Measurements from ENCODE around the gene PSMD13. TPM values are rescaled to one million over a fixed set of nuclear protein-coding genes. Genes with fewer than 3 reads are reported as not detected.

The PSMD13 gene
- polyA plus RNA-seq, 4 donors = 104 to 159 (median 149) TPM

GRCh38 chr11:225734-226453 lies 10.9 kb upstream of the PSMD13 start:
- DNase-seq = no peak
- Histone ChIP-seq H3K4me1 (ENCODE audit: control insufficient read depth in 3 of 3, insufficient read depth in 2 of 3, low read depth in 1 of 3, low read length in 2 of 3) (no peaks in the 10 kb centered on the region), H3K4me3 (ENCODE audit: low read depth in 1 of 3, low read length in 3 of 3) (no peak overlapping the region), H3K36me3 (ENCODE audit: control insufficient read depth in 3 of 3, insufficient read depth in 2 of 3, low read depth in 1 of 3, low read length in 3 of 3) (peaks cover 0 to 52% (median 2%) of the 10 kb centered on the region in 3 donors), H3K27ac (ENCODE audit: low read depth in 1 of 3, low read length in 2 of 3) (no peak overlapping the region), H3K27me3 (ENCODE audit: control insufficient read depth in 3 of 3, insufficient read depth in 3 of 3, low read length in 3 of 3) (no peaks in the 10 kb centered on the region), H3K9me3 (ENCODE audit: control insufficient read depth in 2 of 2, insufficient read depth in 1 of 2, low read depth in 1 of 2, low read length in 1 of 2) (no peaks in the 10 kb centered on the region)
- no peak for FAIRE-seq
- WGBS, 3 donors = 91 to 94% (median 93%) methylated on average over 10 of the region's 10 CpGs

- H3K27me3 ChIP-seq (ENCODE audit: control insufficient read depth in 3 of 3, insufficient read depth in 3 of 3, low read length in 3 of 3) = no peaks in the 10 kb centered on the region
- no peak overlapping the region for H3K4me3 ChIP-seq (ENCODE audit: low read depth in 1 of 3, low read length in 3 of 3)
- no peak overlapping the region for H3K27ac ChIP-seq (ENCODE audit: low read depth in 1 of 3, low read length in 2 of 3)
- 87 to 93% (median 89%) methylated on average over 6 of the region's 6 CpGs for whole genome bisulfite sequencing, 3 donors
- no peaks in the 10 kb centered on the region for H3K4me1 ChIP-seq (ENCODE audit: control insufficient read depth in 3 of 3, insufficient read depth in 2 of 3, low read depth in 1 of 3, low read length in 2 of 3)
- FAIRE-seq = no peak
- H3K9me3 ChIP-seq (ENCODE audit: control insufficient read depth in 2 of 2, insufficient read depth in 1 of 2, low read depth in 1 of 2, low read length in 1 of 2) = no peaks in the 10 kb centered on the region
- peaks cover 0 to 55% (median 2%) of the 10 kb centered on the region in 3 donors for H3K36me3 ChIP-seq (ENCODE audit: control insufficient read depth in 3 of 3, insufficient read depth in 2 of 3, low read depth in 1 of 3, low read length in 3 of 3)
- no peak for DNase-seq
Observed at GRCh38 chr11:227824-228379, 8.9 kb upstream of the PSMD13 start.

GRCh38 chr11:230431-230830 lies 6.3 kb upstream of the PSMD13 start:
- no peaks in the 10 kb centered on the region for H3K9me3 ChIP-seq (ENCODE audit: control insufficient read depth in 2 of 2, insufficient read depth in 1 of 2, low read depth in 1 of 2, low read length in 1 of 2)
- FAIRE-seq (no peak), DNase-seq (no peak)
- peaks cover 0 to 42% (median 2%) of the 10 kb centered on the region in 3 donors for H3K36me3 ChIP-seq (ENCODE audit: control insufficient read depth in 3 of 3, insufficient read depth in 2 of 3, low read depth in 1 of 3, low read length in 3 of 3)
- H3K27ac ChIP-seq (ENCODE audit: low read depth in 1 of 3, low read length in 2 of 3) = no peak overlapping the region
- no peaks in the 10 kb centered on the region for H3K27me3 ChIP-seq (ENCODE audit: control insufficient read depth in 3 of 3, insufficient read depth in 3 of 3, low read length in 3 of 3)
- no peak overlapping the region for H3K4me3 ChIP-seq (ENCODE audit: low read depth in 1 of 3, low read length in 3 of 3)
- peaks cover 0 to 10% (median 2%) of the 10 kb centered on the region in 3 donors for H3K4me1 ChIP-seq (ENCODE audit: control insufficient read depth in 3 of 3, insufficient read depth in 2 of 3, low read depth in 1 of 3, low read length in 2 of 3)
- WGBS, 3 donors = 95 to 97% (median 96%) methylated on average over 10 of the region's 10 CpGs

- Histone ChIP-seq H3K4me3 (ENCODE audit: low read depth in 1 of 3, low read length in 3 of 3) (no peak overlapping the region), H3K27ac (ENCODE audit: low read depth in 1 of 3, low read length in 2 of 3) (no peak overlapping the region), H3K4me1 (ENCODE audit: control insufficient read depth in 3 of 3, insufficient read depth in 2 of 3, low read depth in 1 of 3, low read length in 2 of 3) (peaks cover 2 to 18% (median 2%) of the 10 kb centered on the region in 3 donors), H3K36me3 (ENCODE audit: control insufficient read depth in 3 of 3, insufficient read depth in 2 of 3, low read depth in 1 of 3, low read length in 3 of 3) (peaks cover 0 to 34% (median 2%) of the 10 kb centered on the region in 3 donors), H3K9me3 (ENCODE audit: control insufficient read depth in 2 of 2, insufficient read depth in 1 of 2, low read depth in 1 of 2, low read length in 1 of 2) (no peaks in the 10 kb centered on the region), H3K27me3 (ENCODE audit: control insufficient read depth in 3 of 3, insufficient read depth in 3 of 3, low read length in 3 of 3) (no peaks in the 10 kb centered on the region)
- no peak for DNase-seq
- WGBS, 3 donors = 92 to 94% (median 93%) methylated on average over 20 of the region's 20 CpGs
- no peak for FAIRE-seq
Observed at GRCh38 chr11:232783-233565, 3.8 kb upstream of the PSMD13 start.

- peak overlapping the region in 2 of 3 donors; percentile 90 to 96 for H3K27ac ChIP-seq (ENCODE audit: low read depth in 1 of 3, low read length in 2 of 3)
- peak in 1 of 2 donors; percentile 19 for DNase-seq
- peaks cover 2 to 22% (median 2%) of the 10 kb centered on the region in 3 donors for H3K4me1 ChIP-seq (ENCODE audit: control insufficient read depth in 3 of 3, insufficient read depth in 2 of 3, low read depth in 1 of 3, low read length in 2 of 3)
- H3K9me3 ChIP-seq (ENCODE audit: control insufficient read depth in 2 of 2, insufficient read depth in 1 of 2, low read depth in 1 of 2, low read length in 1 of 2) = no peaks in the 10 kb centered on the region
- peaks cover 0 to 28% (median 0%) of the 10 kb centered on the region in 3 donors for H3K36me3 ChIP-seq (ENCODE audit: control insufficient read depth in 3 of 3, insufficient read depth in 2 of 3, low read depth in 1 of 3, low read length in 3 of 3)
- H3K27me3 ChIP-seq (ENCODE audit: control insufficient read depth in 3 of 3, insufficient read depth in 3 of 3, low read length in 3 of 3) = no peaks in the 10 kb centered on the region
- peak overlapping the region in 2 of 3 donors; percentile 58 to 65 for H3K4me3 ChIP-seq (ENCODE audit: low read depth in 1 of 3, low read length in 3 of 3)
- FAIRE-seq = no peak
- 39 to 64% (median 51%) methylated on average over 8 of the region's 8 CpGs for WGBS, 3 donors
Observed at GRCh38 chr11:235180-235579, 1.6 kb upstream of the PSMD13 start.

- H3K9me3 ChIP-seq (ENCODE audit: control insufficient read depth in 2 of 2, insufficient read depth in 1 of 2, low read depth in 1 of 2, low read length in 1 of 2) = no peaks in the 10 kb centered on the region
- H3K27me3 ChIP-seq (ENCODE audit: control insufficient read depth in 3 of 3, insufficient read depth in 3 of 3, low read length in 3 of 3) = no peaks in the 10 kb centered on the region
- DNase-seq = no peak
- H3K4me3 ChIP-seq (ENCODE audit: low read depth in 1 of 3, low read length in 3 of 3) = peak overlapping the region; percentile 58 to 65 (median 62)
- peak overlapping the region; percentile 56 to 96 (median 90) for H3K27ac ChIP-seq (ENCODE audit: low read depth in 1 of 3, low read length in 2 of 3)
- H3K4me1 ChIP-seq (ENCODE audit: control insufficient read depth in 3 of 3, insufficient read depth in 2 of 3, low read depth in 1 of 3, low read length in 2 of 3) = peaks cover 2 to 22% (median 2%) of the 10 kb centered on the region in 3 donors
- FAIRE-seq = no peak
- H3K36me3 ChIP-seq (ENCODE audit: control insufficient read depth in 3 of 3, insufficient read depth in 2 of 3, low read depth in 1 of 3, low read length in 3 of 3) = peaks cover 0 to 25% (median 0%) of the 10 kb centered on the region in 3 donors
- whole genome bisulfite sequencing, 3 donors = 0 to 3% (median 3%) methylated on average over 13 of the region's 13 CpGs
Observed at GRCh38 chr11:235609-235996, 1.2 kb upstream of the PSMD13 start.

GRCh38 chr11:235997-236773 lies 591 bp upstream of the PSMD13 start, which contains the start of gene SIRT3:
Gene SIRT3, minus strand, starts transcription at chr11:236342. Its CDS starts 14 bp downstream, at chr11:236328.
- Histone ChIP-seq H3K4me3 (ENCODE audit: low read depth in 1 of 3, low read length in 3 of 3) (peak within 1 kb of the TSS; percentile 88 to 100 (median 94)), H3K9me3 (ENCODE audit: control insufficient read depth in 2 of 2, insufficient read depth in 1 of 2, low read depth in 1 of 2, low read length in 1 of 2) (no peaks in the 10 kb centered on the region), H3K27ac (ENCODE audit: low read depth in 1 of 3, low read length in 2 of 3) (peak within 1 kb of the TSS; percentile 85 to 100 (median 99)), H3K36me3 (ENCODE audit: control insufficient read depth in 3 of 3, insufficient read depth in 2 of 3, low read depth in 1 of 3, low read length in 3 of 3) (peaks cover 0 to 26% (median 0%) of the 10 kb centered on the region in 3 donors), H3K27me3 (ENCODE audit: control insufficient read depth in 3 of 3, insufficient read depth in 3 of 3, low read length in 3 of 3) (no peaks in the 10 kb centered on the region), H3K4me1 (ENCODE audit: control insufficient read depth in 3 of 3, insufficient read depth in 2 of 3, low read depth in 1 of 3, low read length in 2 of 3) (peaks cover 2 to 22% (median 2%) of the 10 kb centered on the region in 3 donors)
- DNase-seq (peak; percentile 90 to 92), FAIRE-seq (no peak)
- whole genome bisulfite sequencing, 3 donors = 0 to 1% (median 0%) methylated on average over 24 to 70 of the region's 70 CpGs

All from small intestine (tissue), 7 donors.